Fibroblast of pulmonary artery (primary cell): ENCODE data around the gene PLCL1.

Source experiments
- DNase-seq: peaks from one replicate; pipeline ENCODE4 v3.0.0-alpha.2; 2010; ENCODE audit warnings: low read depth
- H3K4me3 ChIP-seq: replicated peaks from 2 replicates; pipeline ENCODE4 v1.5.1; 2011; ENCODE audit warnings: low read depth, mild to moderate bottlenecking, control low read depth, low read length, moderate library complexity
- TF ChIP-seq, protein P1 (sequence below): IDR thresholded peaks from 2 replicates; pipeline ENCODE4 v1.5.1; 2011; ENCODE audit warnings: mild to moderate bottlenecking, control low read depth, low read length, inconsistent platforms; ENCODE audit errors: missing control alignments

PLCL1 gene

DNA sequence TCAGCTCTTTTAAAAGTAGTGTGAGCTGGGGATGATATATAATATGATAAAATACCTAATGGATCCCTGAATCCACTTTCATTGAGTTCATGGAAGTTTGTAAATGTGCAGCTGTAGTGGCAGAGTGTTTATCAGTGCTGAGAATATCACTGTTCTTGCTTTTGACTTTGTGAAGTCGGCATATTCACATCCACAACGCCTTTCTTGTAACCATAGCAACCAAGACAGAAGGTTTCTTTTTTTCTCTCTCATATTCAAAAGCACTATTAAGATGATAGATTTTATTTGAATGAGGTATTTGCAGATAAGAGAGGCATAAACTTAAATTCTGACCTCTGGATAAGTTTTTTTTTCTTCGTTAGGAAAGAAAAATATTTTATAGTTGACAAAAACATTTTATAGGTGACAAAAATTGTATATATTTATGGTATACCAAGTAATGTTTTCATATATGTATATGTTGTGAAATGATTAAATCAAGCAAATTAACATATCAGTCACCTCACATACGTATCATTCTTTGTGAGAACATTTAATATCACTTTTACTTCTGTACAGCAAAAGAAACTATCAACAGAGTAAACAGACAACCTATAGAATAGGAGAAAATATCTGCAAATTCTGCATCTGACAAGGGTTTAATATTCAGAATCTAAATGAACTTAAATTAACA is 130.0 kb downstream of the PLCL1 start:
- TF ChIP-seq, protein P1, sequence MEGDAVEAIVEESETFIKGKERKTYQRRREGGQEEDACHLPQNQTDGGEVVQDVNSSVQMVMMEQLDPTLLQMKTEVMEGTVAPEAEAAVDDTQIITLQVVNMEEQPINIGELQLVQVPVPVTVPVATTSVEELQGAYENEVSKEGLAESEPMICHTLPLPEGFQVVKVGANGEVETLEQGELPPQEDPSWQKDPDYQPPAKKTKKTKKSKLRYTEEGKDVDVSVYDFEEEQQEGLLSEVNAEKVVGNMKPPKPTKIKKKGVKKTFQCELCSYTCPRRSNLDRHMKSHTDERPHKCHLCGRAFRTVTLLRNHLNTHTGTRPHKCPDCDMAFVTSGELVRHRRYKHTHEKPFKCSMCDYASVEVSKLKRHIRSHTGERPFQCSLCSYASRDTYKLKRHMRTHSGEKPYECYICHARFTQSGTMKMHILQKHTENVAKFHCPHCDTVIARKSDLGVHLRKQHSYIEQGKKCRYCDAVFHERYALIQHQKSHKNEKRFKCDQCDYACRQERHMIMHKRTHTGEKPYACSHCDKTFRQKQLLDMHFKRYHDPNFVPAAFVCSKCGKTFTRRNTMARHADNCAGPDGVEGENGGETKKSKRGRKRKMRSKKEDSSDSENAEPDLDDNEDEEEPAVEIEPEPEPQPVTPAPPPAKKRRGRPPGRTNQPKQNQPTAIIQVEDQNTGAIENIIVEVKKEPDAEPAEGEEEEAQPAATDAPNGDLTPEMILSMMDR, result no peak
- no peak for DNase-seq
- H3K4me3 ChIP-seq, result no peak overlapping the region

DNA sequence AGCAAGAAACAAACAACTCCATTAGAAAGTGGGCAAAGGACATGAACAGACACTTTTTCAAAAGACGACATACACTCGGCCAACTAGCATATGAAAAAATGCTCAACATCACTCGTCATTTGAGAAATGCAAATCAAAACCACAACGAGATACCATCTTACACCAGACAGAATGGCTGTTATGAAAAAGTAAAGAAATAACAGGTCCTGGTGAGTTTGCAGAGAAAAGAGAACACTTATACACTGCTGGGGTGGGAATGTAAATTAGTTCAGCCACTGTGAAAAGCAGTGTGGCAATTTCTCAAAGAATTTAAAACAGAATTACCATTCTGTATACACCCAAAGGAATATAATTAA is 130.5 kb downstream of the PLCL1 start:
- no peak overlapping the region for H3K4me3 ChIP-seq
- TF ChIP-seq, protein P1, result no peak
- no peak for DNase-seq

DNA sequence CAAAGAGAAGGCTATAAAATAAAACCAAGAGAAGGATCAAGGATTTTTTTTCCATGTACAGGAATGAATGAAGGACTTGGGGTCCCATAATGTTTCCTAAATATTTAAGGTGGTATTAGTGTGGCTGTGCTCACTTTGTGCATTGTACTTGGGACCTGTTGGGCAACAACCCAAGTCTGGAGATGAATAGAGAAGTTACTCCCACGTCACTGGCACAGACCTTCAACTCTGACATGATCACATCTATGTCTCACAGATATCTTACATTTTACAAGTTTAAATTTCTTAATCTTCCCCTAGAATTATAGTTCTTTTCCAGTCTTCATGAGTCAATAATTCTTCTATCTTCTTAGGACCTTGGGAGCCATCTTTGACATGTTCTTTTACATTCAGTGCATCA is 133.4 kb downstream of the PLCL1 start:
- no peak for DNase-seq
- no peak overlapping the region for H3K4me3 ChIP-seq
- TF ChIP-seq, protein P1, result no peak

DNA sequence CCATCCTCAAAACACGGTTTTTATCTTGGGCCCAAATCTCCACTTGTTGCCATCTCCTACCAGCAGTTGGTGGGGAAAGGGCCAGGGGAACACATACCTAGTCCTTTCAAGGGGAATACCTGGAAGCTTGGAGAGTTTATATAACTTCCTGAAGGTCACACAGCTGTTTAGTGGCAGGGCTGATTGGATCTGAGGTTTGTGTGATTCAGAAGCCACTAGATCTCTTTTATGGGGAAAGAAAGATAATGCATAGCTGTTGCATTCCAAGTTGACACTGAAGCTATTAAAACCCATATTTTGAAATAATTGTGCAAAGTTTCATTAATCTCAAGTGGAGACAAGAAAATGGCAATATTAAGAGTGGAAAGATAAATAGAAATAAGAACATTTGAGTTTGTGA is 134.2 kb downstream of the PLCL1 start:
- TF ChIP-seq, protein P1, result no peak
- DNase-seq, result no peak

DNA sequence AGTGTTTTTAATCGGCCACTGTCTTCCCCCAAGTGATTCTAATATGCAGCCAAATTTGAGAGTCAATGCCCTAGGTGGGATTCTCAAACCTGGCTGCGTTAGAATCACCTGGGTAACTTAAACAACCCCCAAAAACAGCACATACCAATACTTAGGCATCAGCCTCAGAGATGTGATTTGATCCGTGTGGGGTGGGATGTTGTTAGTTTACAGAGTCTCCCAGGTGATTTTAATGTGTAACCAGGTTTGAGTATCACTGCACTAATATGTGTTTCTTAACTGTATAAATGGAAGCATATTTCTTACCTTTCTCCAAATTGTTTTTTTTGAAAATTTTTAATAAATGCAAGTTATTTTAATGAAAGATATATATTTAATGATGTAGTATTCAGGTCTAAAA is 135.4 kb downstream of the PLCL1 start:
- TF ChIP-seq, protein P1, result no peak
- no peak for DNase-seq
- no peak overlapping the region for H3K4me3 ChIP-seq

More for the DNA sequence above, 134.2 kb downstream of the PLCL1 start:
- H3K4me3 ChIP-seq, result no peak overlapping the region

DNA sequence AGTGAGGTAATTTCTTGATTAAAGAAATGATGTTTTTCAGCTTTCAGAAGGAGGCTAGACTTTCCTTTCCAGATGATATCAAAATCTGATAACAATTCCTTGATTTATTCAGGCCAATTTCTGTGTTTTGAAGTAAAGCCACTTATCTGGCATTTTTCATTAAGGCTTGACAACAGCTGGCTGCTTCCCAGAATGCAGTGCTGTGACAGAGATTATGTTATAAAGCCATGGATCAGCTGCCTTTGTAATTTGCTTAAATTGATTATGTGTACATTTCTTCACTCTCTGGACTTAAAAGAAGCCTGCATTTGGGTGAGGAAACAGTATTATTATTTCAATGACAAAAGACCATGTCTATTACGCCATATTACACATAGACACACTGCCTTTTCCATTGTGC is 136.0 kb downstream of the PLCL1 start:
- H3K4me3 ChIP-seq, result no peak overlapping the region
- TF ChIP-seq, protein P1, result no peak
- no peak for DNase-seq

DNA sequence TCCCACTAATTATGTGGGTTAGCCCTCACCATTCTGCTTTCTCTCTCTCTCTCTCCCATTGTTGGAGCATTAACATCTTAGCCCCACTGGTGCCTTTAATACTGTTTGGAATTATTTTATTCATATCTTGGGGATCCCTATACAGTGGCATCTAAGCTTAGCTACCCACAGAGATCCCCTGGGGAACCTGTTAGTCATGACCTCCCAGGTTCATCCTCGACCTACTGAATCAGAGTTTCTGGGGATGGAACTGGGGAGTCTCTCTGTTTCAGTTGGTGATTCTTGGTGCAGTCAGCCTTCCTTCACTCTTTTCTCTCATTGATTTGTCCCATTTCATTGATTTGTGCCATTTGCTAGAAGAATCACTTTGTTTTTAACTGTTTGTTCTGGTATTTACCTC is 137.3 kb downstream of the PLCL1 start:
- no peak overlapping the region for H3K4me3 ChIP-seq
- no peak for DNase-seq
- TF ChIP-seq, protein P1, result no peak
